ENCODE measurements around the gene SUCO.

Gene SUCO

DNA sequence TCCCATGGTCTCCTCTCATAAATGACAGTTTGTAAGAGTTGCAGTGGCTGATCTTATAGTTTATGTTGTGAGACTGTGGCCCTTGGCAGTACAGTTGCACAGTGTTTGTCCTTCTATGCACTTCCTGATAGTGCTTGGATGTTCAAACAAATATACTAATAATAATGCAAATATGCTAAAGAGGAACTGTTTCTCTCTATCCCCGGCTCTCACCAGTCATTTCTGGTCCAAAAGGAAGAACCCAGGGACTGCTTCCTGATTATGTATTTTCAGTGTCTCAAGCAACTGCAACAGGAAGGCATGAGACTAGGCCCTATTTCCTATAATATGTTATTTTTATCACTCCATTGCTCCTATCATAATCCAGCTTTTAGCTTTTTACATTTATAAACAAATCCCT lies 17.0 kb upstream of the SUCO start:
- POLR2A ChIA-PET: no interaction called here
- DNase-seq (ENCODE audit: extremely low spot score): no peak

DNA sequence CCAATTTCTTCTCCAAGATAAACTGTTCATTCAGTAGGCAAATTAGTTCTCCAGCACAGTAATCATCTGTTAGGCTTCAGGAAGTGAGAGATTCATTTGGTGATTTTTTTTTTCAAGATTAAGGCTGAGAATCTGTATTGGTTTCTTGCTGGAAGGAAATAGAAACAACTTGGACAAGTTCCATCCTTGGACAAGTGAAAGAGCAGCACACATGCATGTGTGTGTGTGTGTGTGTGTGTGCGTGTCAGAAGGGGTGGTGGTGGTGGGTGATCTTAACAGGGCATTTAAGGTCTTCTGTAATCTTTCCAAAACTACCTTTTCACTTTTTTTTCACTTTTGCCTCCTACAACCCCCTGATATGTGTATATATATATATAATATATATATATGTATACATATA lies 15.9 kb upstream of the SUCO start:
- DNase-seq (ENCODE audit: extremely low spot score): no peak
- ChIA-PET CTCF (no interaction called here), POLR2A (no interaction called here)
- no peak for TF ChIP-seq HDGF (IDR thresholded peaks at IDR 0.05; ENCODE audit: borderline replicate concordance)
- no peak for TF ChIP-seq CTBP1 (IDR thresholded peaks at IDR 0.05; ENCODE audit: borderline replicate concordance)
- TF ChIP-seq FOXM1 (IDR thresholded peaks at IDR 0.05; ENCODE audit: borderline replicate concordance): no peak
- TF ChIP-seq NFRKB (IDR thresholded peaks at IDR 0.05): no peak
- no peak for TF ChIP-seq FOXK2 (IDR thresholded peaks at IDR 0.05)
- TF ChIP-seq ZNF384 (IDR thresholded peaks at IDR 0.05): no peak
- no peak for TF ChIP-seq ARNT (IDR thresholded peaks at IDR 0.05)
- no peak for TF ChIP-seq LEF1 (IDR thresholded peaks at IDR 0.05; ENCODE audit: borderline replicate concordance)
- no peak for TF ChIP-seq BHLHE40 (IDR thresholded peaks at IDR 0.05; ENCODE audit: borderline replicate concordance)
- TF ChIP-seq FOXA1 (IDR thresholded peaks at IDR 0.05): no peak

More for the DNA sequence above, 17.0 kb upstream of the SUCO start:
- CTCF ChIA-PET: no interaction called here
- TF ChIP-seq NFRKB (IDR thresholded peaks at IDR 0.05): no peak
- TF ChIP-seq, protein P1, sequence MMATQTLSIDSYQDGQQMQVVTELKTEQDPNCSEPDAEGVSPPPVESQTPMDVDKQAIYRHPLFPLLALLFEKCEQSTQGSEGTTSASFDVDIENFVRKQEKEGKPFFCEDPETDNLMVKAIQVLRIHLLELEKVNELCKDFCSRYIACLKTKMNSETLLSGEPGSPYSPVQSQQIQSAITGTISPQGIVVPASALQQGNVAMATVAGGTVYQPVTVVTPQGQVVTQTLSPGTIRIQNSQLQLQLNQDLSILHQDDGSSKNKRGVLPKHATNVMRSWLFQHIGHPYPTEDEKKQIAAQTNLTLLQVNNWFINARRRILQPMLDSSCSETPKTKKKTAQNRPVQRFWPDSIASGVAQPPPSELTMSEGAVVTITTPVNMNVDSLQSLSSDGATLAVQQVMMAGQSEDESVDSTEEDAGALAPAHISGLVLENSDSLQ (IDR thresholded peaks at IDR 0.05): no peak
- no peak for TF ChIP-seq ELF4 (IDR thresholded peaks at IDR 0.05)
- TF ChIP-seq FOXK2 (IDR thresholded peaks at IDR 0.05): no peak
- no peak for TF ChIP-seq HDGF (IDR thresholded peaks at IDR 0.05; ENCODE audit: borderline replicate concordance)
- no peak for TF ChIP-seq SP1 (IDR thresholded peaks at IDR 0.05)
- no peak for TF ChIP-seq ARNT (IDR thresholded peaks at IDR 0.05)

DNA sequence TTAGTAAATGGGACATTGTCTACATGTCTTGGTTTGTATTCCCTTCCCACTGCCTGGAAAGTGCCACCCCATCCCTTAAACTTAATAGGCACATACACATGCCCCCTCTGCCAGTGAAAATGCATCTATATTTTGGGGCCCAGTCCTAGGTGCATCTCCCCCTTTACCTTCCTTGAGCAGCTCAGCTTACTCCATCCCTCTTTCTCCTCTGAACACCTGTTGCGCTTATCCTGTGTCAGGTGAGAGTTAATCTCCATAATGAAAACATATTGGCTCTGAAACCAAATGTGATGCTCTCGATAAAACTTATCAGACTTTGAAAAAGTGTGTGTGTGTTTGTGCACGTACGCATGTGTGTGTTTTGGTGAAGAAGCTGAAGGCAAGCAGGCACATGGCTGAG lies 15.4 kb upstream of the SUCO start:
- POLR2A ChIA-PET: no interaction called here
- CTCF ChIA-PET: interaction anchor here (0.6 kb wide), 1 partner anchor 50 kb away, joined by 3 read pairs; no protein-coding TSS in a partner anchor
- no peak for TF ChIP-seq SP1 (IDR thresholded peaks at IDR 0.05)
- no peak for TF ChIP-seq BHLHE40 (IDR thresholded peaks at IDR 0.05; ENCODE audit: borderline replicate concordance)
- no peak for TF ChIP-seq ARNT (IDR thresholded peaks at IDR 0.05)
- no peak for TF ChIP-seq NFRKB (IDR thresholded peaks at IDR 0.05)
- no peak for TF ChIP-seq FOXM1 (IDR thresholded peaks at IDR 0.05; ENCODE audit: borderline replicate concordance)
- no peak for TF ChIP-seq CTBP1 (IDR thresholded peaks at IDR 0.05; ENCODE audit: borderline replicate concordance)
- TF ChIP-seq FOXK2 (IDR thresholded peaks at IDR 0.05): no peak
- no peak for TF ChIP-seq TARDBP (IDR thresholded peaks at IDR 0.05)
- TF ChIP-seq SUZ12 (IDR thresholded peaks at IDR 0.05): no peak
- TF ChIP-seq, protein P1 (IDR thresholded peaks at IDR 0.05): no peak
- TF ChIP-seq LEF1 (IDR thresholded peaks at IDR 0.05; ENCODE audit: borderline replicate concordance): no peak
- TF ChIP-seq ZNF384 (IDR thresholded peaks at IDR 0.05): no peak
- TF ChIP-seq FOXA1 (IDR thresholded peaks at IDR 0.05): no peak
- no peak for TF ChIP-seq ELF4 (IDR thresholded peaks at IDR 0.05)
- DNase-seq (ENCODE audit: extremely low spot score): no peak

DNA sequence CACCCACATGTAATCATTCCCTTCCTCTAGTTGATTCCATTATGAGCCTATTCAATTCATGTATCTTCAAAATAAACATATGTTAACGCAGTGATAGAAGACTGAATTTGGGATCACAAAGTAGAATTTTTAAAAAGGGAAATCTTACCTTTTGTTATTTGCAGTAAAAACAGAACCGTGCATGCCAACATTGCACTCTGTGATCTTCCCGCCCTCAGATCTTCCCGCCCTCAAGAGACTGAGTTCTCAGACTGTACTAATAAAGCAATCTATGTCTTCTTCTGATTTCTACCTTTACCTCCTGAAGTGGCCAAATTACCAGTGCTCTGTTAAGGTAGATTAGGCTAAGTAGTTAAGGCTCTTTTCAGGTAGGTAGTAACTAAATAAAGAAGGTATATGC lies 3.6 kb upstream of the SUCO start:
- ChIA-PET POLR2A (no interaction called here), CTCF (no interaction called here)
- no peak for TF ChIP-seq BHLHE40 (IDR thresholded peaks at IDR 0.05; ENCODE audit: borderline replicate concordance)
- no peak for TF ChIP-seq TARDBP (IDR thresholded peaks at IDR 0.05)
- no peak for TF ChIP-seq LEF1 (IDR thresholded peaks at IDR 0.05; ENCODE audit: borderline replicate concordance)
- no peak for TF ChIP-seq ARNT (IDR thresholded peaks at IDR 0.05)
- no peak for TF ChIP-seq NFRKB (IDR thresholded peaks at IDR 0.05)
- no peak; the same call in 1 of the 2 replicates for TF ChIP-seq L3MBTL2 (conservative IDR thresholded peaks at IDR 0.05)
- no peak for TF ChIP-seq HDGF (IDR thresholded peaks at IDR 0.05; ENCODE audit: borderline replicate concordance)
- no peak for TF ChIP-seq SUZ12 (IDR thresholded peaks at IDR 0.05)
- TF ChIP-seq ZNF384 (IDR thresholded peaks at IDR 0.05): no peak
- no peak for TF ChIP-seq SP1 (IDR thresholded peaks at IDR 0.05)
- no peak for DNase-seq (ENCODE audit: extremely low spot score)

DNA sequence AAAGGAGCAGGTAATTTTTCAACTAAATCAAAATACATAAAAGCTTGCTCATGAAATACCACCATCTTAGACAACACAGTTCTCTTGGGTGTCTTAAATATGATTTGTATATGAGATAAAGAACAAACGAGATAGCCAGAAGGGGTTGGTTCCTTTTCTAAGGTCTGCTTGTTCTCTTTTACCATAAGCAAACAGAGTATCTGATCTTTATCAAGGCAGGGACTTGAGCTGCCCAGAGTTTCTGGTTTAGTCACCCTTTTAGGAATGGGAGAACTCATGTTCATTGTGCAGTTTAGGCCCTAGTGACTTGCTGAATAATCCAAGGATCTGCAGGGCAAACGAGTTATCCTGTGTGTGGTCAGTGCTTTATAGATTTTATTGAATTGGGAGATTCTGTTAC lies 3.0 kb upstream of the SUCO start:
- TF ChIP-seq ARNT (IDR thresholded peaks at IDR 0.05): no peak
- no peak for TF ChIP-seq ELF4 (IDR thresholded peaks at IDR 0.05)
- TF ChIP-seq FOXM1 (IDR thresholded peaks at IDR 0.05; ENCODE audit: borderline replicate concordance): no peak
- TF ChIP-seq, protein P1 (IDR thresholded peaks at IDR 0.05): no peak
- TF ChIP-seq LEF1 (IDR thresholded peaks at IDR 0.05; ENCODE audit: borderline replicate concordance): no peak
- no peak for TF ChIP-seq ZNF384 (IDR thresholded peaks at IDR 0.05)
- no peak for TF ChIP-seq SUZ12 (IDR thresholded peaks at IDR 0.05)
- no peak for TF ChIP-seq CTBP1 (IDR thresholded peaks at IDR 0.05; ENCODE audit: borderline replicate concordance)
- TF ChIP-seq L3MBTL2 (conservative IDR thresholded peaks at IDR 0.05): no peak
- no peak for TF ChIP-seq FOXK2 (IDR thresholded peaks at IDR 0.05)
- TF ChIP-seq HDGF (IDR thresholded peaks at IDR 0.05; ENCODE audit: borderline replicate concordance): no peak
- no peak for TF ChIP-seq SP1 (IDR thresholded peaks at IDR 0.05)
- TF ChIP-seq BHLHE40 (IDR thresholded peaks at IDR 0.05; ENCODE audit: borderline replicate concordance): no peak
- no peak for TF ChIP-seq NFRKB (IDR thresholded peaks at IDR 0.05)
- no peak for TF ChIP-seq TARDBP (IDR thresholded peaks at IDR 0.05)
- ChIA-PET POLR2A (no interaction called here), CTCF (no interaction called here)
- DNase-seq (ENCODE audit: extremely low spot score): no peak

DNA sequence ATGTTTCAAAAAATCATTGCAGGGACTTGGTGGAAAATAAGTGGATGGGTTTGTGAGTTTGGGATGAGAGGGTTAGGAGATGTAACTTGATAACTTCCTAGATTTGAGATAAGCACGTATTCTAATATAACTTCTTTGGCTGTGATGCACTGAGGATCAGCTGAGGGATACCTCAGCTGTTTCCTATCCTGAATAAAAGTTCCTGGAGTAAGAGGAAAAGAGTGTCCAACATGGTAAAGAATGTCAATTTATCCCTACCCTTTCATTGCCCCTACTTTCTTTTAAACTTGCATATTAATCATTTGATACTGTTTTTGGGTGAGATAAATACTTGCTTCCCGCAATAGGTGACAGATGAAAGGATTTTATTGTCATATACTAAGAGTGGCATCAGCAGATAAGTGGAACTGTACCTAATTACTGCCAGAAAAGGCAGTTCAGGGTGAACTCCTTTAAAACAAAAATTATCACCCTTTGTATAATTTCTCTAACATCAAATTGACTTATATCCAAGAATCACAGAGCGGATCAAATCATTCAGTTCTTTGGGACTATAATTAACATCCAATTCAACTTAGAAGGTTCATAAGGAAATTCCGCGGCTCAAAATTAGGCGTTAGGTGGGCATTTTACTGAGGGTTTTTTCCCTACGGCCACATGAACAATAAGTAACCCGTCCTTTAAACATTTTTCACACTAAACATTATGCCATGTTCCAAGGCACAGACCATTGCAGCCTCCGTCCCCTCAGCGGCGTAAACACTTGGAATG lies 1.4 kb upstream of the SUCO start:
- TF ChIP-seq SP1 (IDR thresholded peaks at IDR 0.05): no peak
- TF ChIP-seq FOXA1 (IDR thresholded peaks at IDR 0.05): no peak
- TF ChIP-seq LEF1 (IDR thresholded peaks at IDR 0.05; ENCODE audit: borderline replicate concordance): no peak
- no peak for TF ChIP-seq FOXK2 (IDR thresholded peaks at IDR 0.05)
- no peak for TF ChIP-seq L3MBTL2 (conservative IDR thresholded peaks at IDR 0.05)
- no peak for TF ChIP-seq SUZ12 (IDR thresholded peaks at IDR 0.05)
- TF ChIP-seq ZNF384 (IDR thresholded peaks at IDR 0.05): no peak
- TF ChIP-seq ARNT (IDR thresholded peaks at IDR 0.05): no peak
- TF ChIP-seq FOXM1 (IDR thresholded peaks at IDR 0.05; ENCODE audit: borderline replicate concordance): no peak
- no peak for TF ChIP-seq HDGF (IDR thresholded peaks at IDR 0.05; ENCODE audit: borderline replicate concordance)
- no peak for TF ChIP-seq TARDBP (IDR thresholded peaks at IDR 0.05)
- TF ChIP-seq NFRKB (IDR thresholded peaks at IDR 0.05): no peak
- TF ChIP-seq ELF4 (IDR thresholded peaks at IDR 0.05): no peak
- TF ChIP-seq, protein P1 (IDR thresholded peaks at IDR 0.05): no peak
- TF ChIP-seq BHLHE40 (IDR thresholded peaks at IDR 0.05; ENCODE audit: borderline replicate concordance): no peak
- POLR2A ChIA-PET: interaction anchor here (1.0 to 1.5 kb wide), 5 partner anchors 8 to 80 kb away, joined by 3 to 11 read pairs (median 5); no protein-coding TSS in a partner anchor
- DNase-seq (ENCODE audit: extremely low spot score): no peak
- CTCF ChIA-PET: no interaction called here

Measured in HEK293T (cell line).